Activated T-helper 1 cell treated with anti-CD3 and anti-CD28 coated beads, Interleukin-12 subunit alpha, Interleukin-12 subunit beta, Interleukin-2, Interleukin-4 antibody, amounts not matched to agents 30 ng/mL and 10 ng/mL and 1 ng/mL, durations not matched to agents 14 hours and 24 hours and 36 hours (primary cell): ENCODE results near the gene TRAF3. TPM values are rescaled to one million over a fixed set of nuclear protein-coding genes. Genes with fewer than 3 reads are reported as not detected.

Experiments
- DNase-seq: peaks from one replicate; pipeline ENCODE4 v3.0.0; 2021; ENCODE audit warnings: low spot score
- H3K27ac Mint-ChIP-seq: one replicate; pipeline ENCODE4 v1.8.0; 2021; ENCODE audit warnings: mild to moderate bottlenecking, mixed read lengths
- H3K27me3 Mint-ChIP-seq: one replicate; pipeline ENCODE4 v1.8.0; 2022; ENCODE audit warnings: mild to moderate bottlenecking, moderate library complexity, mixed read lengths; ENCODE audit not compliant: insufficient read depth
- H3K36me3 Mint-ChIP-seq: one replicate; pipeline ENCODE4 v1.8.0; 2021; ENCODE audit warnings: low read depth, mixed read lengths
- H3K4me1 Mint-ChIP-seq: one replicate; pipeline ENCODE4 v1.8.0; 2021; ENCODE audit warnings: low read depth, mixed read lengths
- H3K4me3 Mint-ChIP-seq: one replicate; pipeline ENCODE4 v1.8.0; 2021; ENCODE audit warnings: mild to moderate bottlenecking, moderate library complexity, mixed read lengths
- H3K9me3 Mint-ChIP-seq: one replicate; pipeline ENCODE4 v1.8.0; 2021; ENCODE audit warnings: mixed read lengths
- intact Hi-C: fragments of 100-400 bp; cut with micrococcal nuclease; formaldehyde crosslinking; loops from one replicate; pipeline ENCODE4 v1.15.1; 2024
- total RNA-seq: library from RNA; stranded (reverse); gene quantifications from 2 replicates; pipeline ENCODE4 v1.2.3, GENCODE V29; 2022

TRAF3 gene, protein sequence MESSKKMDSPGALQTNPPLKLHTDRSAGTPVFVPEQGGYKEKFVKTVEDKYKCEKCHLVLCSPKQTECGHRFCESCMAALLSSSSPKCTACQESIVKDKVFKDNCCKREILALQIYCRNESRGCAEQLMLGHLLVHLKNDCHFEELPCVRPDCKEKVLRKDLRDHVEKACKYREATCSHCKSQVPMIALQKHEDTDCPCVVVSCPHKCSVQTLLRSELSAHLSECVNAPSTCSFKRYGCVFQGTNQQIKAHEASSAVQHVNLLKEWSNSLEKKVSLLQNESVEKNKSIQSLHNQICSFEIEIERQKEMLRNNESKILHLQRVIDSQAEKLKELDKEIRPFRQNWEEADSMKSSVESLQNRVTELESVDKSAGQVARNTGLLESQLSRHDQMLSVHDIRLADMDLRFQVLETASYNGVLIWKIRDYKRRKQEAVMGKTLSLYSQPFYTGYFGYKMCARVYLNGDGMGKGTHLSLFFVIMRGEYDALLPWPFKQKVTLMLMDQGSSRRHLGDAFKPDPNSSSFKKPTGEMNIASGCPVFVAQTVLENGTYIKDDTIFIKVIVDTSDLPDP
- 69.2 and 73.1 TPM in 2 replicates for total RNA-seq

DNA sequence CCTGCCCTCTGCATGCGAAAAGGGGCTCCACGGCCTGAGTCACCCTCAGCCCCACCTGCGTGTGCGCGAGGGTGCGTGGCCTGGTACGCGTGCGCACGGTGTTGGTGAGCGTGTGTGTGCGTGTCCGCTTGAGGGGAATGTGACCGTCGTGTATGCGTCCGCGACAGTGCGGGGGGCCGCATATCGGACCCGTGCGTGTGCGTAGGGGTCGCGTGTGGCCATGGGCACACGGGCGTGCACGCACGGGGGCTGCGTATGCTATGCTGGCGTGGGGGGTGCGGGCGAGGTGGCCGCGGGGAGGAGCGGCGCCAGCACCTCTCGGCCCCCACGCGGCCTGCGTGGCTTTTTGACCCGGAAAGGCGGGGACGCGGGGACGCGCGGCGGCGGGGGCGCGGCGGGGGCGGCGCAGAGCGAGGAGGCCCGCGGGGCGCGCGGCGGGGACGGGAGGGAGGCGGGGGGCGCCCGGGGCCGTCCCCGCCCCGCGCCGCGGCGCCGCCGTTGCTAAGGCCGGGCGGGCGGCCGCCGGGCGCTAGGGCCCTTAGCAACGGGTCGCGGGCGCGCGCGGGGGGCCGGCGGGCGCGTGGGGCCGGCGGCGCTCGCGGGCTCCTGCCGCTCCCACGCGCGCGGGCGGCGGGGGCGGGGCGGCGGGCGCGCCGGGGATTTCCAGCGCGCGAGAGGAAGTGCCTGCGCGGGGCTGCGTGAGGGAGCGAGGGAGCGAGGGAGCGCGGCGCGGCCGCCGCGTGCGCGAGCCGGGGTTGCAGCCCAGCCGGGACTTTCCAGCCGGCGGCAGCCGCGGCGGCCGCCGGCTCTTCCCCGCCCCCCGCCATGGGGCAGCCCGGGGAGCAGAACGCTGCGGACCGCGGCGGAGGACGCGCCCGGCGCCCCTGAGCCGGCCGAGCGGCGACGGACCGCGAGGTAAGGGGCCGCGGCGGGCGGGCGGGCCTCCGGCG lies at the start of gene TRAF3:
TSS of gene TRAF3 (plus strand) at position 689 of the 950 bp plus-strand sequence. CDS start 92,753 bp downstream, outside the sequence.
- peaks cover 27% of the 10 kb centered on the region for H3K36me3 Mint-ChIP-seq
- H3K4me1 Mint-ChIP-seq: peaks cover 58% of the 10 kb centered on the region
- H3K27me3 Mint-ChIP-seq: no peaks in the 10 kb centered on the region
- H3K9me3 Mint-ChIP-seq: no peaks in the 10 kb centered on the region
- intact Hi-C loops: loop anchor here (10.0 kb wide), 1 partner anchor 252 kb away; no protein-coding TSS in a partner anchor
- H3K27ac Mint-ChIP-seq: peak within 1 kb of the TSS; percentile 91
- DNase-seq: peak; percentile 86
- H3K4me3 Mint-ChIP-seq: peak within 1 kb of the TSS; percentile 91

DNA sequence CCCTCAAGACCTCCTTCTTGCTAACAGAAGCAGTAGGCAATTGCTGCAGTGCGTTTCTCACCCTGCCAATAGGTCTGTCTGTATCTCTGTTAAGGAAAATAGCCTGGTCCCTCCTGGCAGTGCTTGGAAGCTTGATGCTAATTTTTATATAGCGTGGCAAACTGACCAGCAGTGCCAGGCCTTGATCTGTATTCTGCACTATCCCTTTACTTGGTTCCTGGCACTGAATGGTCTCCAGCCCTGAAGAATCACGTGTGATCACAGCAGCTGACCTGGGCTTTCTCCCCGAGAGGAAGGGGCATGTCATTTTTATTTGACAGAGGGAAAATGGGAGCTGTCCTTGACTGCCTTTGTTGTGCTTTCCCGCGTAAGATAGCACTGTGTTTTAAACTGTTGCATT lies 48.7 kb upstream of the TRAF3 start:
- Mint-ChIP-seq H3K27ac (no peak overlapping the region), H3K9me3 (no peaks in the 10 kb centered on the region), H3K4me1 (no peaks in the 10 kb centered on the region), H3K27me3 (no peaks in the 10 kb centered on the region), H3K36me3 (peaks cover 32% of the 10 kb centered on the region), H3K4me3 (no peak overlapping the region)
- no peak for DNase-seq
- intact Hi-C loops: no loop called here

DNA sequence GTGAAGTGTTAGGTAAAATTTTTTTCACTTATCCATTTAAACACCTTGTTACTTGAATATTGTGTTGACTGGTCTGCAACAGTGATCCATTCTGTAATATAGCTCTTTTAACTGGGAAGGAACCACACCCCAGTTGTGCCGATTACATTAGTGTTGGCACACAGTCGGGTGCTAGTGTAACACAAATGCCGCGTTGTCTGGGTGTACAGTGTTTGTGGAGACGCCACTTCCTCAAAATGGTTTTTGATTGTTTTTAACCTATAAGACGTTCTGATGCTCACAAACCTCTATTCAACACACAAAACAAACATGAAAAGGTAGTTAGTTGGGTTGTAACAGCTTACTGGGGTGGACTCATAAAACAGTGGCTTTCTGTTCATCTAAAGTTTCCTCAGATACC lies 48.0 kb upstream of the TRAF3 start:
- H3K27me3 Mint-ChIP-seq: no peaks in the 10 kb centered on the region
- intact Hi-C loops: no loop called here
- H3K27ac Mint-ChIP-seq: no peak overlapping the region
- H3K4me3 Mint-ChIP-seq: no peak overlapping the region
- H3K36me3 Mint-ChIP-seq: peaks cover 26% of the 10 kb centered on the region
- H3K4me1 Mint-ChIP-seq: no peaks in the 10 kb centered on the region
- no peaks in the 10 kb centered on the region for H3K9me3 Mint-ChIP-seq
- DNase-seq: no peak

DNA sequence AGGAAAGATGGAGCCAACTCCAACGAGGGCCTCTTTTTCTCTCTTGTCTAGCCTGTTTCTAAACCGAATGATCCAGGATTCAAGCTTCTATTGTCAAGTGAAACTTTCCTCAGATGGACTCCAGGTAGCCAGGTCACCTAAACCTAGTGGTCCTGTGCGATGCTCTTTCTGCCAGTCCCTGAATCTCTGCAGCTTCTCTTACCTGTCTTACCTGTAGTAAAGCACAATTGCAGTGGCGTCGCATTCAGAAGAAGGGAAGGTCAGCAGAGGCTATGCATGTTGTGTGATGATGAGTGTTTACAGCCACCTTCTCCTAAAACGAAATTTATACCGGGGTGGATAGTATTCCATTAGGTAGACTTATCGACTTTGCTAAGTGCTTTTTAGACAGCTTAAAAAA lies 47.4 kb upstream of the TRAF3 start:
- H3K4me1 Mint-ChIP-seq: no peaks in the 10 kb centered on the region
- DNase-seq: no peak
- no peaks in the 10 kb centered on the region for H3K27me3 Mint-ChIP-seq
- H3K9me3 Mint-ChIP-seq: no peaks in the 10 kb centered on the region
- H3K4me3 Mint-ChIP-seq: no peak overlapping the region
- H3K36me3 Mint-ChIP-seq: peaks cover 23% of the 10 kb centered on the region
- no peak overlapping the region for H3K27ac Mint-ChIP-seq
- intact Hi-C loops: no loop called here

DNA sequence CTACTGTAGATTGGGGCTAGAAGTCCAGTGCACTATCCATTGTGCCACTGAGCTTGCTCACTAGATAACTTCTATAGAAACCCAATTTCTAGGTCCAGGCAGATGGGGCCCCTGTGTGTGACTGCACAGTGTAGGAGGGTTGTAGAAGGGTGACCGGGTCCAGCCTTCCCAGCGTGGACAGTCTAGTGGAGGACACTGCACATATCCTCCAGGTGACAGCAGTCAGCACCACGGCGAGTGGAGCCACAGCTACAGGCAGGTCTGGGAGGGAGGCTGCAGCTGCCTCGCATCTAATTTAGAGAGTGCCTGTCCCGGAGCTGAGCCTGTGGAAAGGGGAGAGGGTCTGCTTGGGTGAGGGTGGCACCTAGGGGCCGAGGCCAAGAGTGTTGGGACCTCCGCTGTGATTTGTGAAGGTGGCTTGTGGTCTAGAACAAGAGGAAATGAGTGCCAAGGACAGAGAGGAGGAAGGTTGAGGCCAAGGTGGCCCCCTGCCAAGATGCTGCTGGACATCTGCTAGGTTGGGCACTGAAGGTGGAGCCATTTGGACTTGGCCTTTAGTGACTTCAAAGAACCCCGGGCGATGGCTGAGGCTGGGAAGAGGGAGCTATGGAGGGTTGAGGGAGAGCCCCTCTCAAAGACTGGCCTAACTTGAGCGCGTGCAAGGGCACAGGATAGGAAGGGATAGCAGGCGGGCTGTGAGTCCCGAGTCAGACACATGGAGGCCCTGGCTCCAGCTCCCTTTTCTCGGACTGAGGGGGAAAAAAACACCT lies 46.0 kb upstream of the TRAF3 start:
- intact Hi-C loops: no loop called here
- Mint-ChIP-seq H3K27ac (no peak overlapping the region), H3K27me3 (no peaks in the 10 kb centered on the region), H3K36me3 (peaks cover 13% of the 10 kb centered on the region), H3K9me3 (no peaks in the 10 kb centered on the region), H3K4me1 (no peaks in the 10 kb centered on the region), H3K4me3 (no peak overlapping the region)
- no peak for DNase-seq

DNA sequence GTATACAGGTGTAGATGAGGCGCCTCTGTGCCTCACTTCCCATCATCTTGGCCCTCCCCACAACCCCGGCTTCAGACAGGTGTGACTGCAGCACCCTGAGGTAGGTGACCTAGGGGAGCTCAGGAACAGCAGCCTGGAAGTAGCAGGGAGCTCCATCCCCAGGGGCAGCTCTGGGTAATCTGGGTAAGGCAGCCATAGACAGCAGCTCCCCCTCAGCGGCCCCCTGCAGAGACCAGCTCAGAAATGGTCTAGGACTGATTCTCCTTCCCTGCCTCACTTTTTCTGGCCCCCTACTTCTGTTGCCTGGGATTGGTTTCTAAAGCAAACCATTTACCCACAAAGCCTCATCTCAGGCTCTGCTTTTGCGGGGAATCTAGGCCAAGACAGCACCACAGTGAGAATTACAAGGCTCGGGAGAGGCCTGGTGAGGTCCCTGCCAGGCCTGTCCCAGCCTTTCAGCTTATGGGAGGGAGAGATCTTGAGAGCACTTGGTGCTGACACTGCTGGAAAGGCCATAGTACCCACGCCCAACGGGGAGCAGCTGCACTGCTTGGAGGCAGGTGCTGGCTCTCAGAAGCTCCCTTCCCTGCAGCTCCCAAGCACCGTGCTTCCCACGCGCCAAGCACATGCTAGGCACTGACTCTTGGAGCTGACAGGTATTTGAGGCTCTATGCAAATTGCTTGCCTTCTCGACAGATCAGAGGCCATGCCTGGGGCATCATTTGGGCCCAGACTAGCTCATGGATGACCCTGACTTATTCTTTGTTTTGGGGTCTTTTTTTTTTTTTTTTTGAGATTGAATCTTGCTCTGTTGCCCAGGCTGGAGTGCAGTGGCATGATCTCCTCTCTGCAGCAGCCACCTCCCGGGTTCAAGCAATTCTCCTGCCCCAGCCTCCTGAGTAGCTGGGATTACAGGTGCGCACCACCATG lies 45.1 kb upstream of the TRAF3 start:
- no peak for DNase-seq
- intact Hi-C loops: no loop called here
- Mint-ChIP-seq H3K36me3 (peaks cover 7% of the 10 kb centered on the region), H3K27ac (no peak overlapping the region), H3K27me3 (no peaks in the 10 kb centered on the region), H3K9me3 (no peaks in the 10 kb centered on the region), H3K4me1 (no peaks in the 10 kb centered on the region), H3K4me3 (no peak overlapping the region)

DNA sequence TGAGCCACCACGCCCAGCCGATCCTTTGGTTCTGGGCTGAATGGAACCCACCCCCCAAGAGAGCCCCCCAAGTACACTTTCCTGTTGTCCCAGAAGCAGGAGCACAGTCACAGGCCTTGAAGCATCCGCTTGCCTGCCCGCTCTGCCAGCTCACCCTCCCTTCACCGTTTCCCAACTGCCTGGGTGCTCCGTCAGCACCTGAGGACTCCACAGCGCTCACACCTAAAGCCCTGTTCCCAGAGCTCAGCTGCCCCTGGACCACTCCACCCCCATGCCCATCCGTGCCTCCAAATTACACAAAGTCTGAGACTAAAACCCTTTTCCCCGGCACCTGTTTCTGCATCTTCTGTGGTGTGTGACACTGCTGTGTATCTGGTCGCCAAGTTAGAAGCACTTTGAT lies 44.3 kb upstream of the TRAF3 start:
- intact Hi-C loops: no loop called here
- H3K4me3 Mint-ChIP-seq: no peak overlapping the region
- no peak overlapping the region for H3K27ac Mint-ChIP-seq
- DNase-seq: no peak
- H3K36me3 Mint-ChIP-seq: peaks cover 4% of the 10 kb centered on the region
- no peaks in the 10 kb centered on the region for H3K9me3 Mint-ChIP-seq
- no peaks in the 10 kb centered on the region for H3K4me1 Mint-ChIP-seq
- no peaks in the 10 kb centered on the region for H3K27me3 Mint-ChIP-seq

DNA sequence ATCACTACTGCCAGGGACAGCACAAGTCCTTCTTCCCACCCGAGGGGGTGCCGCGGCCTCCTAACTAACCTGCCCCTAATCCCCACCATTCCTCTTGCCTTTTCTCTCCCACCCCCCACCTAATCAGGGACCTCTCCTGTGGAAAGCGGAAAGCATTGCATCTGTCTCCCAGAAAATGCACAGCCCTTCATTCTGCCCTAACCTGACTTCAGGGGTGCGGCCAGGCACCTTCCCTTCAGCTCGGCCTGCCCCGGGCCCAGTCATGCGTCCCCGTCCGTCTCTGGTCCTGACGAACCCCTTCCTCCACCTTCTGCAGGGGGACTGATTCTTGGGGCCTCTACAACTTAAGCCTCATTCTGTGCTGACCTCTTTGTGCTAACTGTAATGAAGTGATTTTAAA lies 43.9 kb upstream of the TRAF3 start:
- H3K9me3 Mint-ChIP-seq: no peaks in the 10 kb centered on the region
- H3K36me3 Mint-ChIP-seq: peaks cover 4% of the 10 kb centered on the region
- H3K27me3 Mint-ChIP-seq: no peaks in the 10 kb centered on the region
- H3K4me1 Mint-ChIP-seq: no peaks in the 10 kb centered on the region
- intact Hi-C loops: no loop called here
- DNase-seq: no peak
- H3K27ac Mint-ChIP-seq: no peak overlapping the region
- no peak overlapping the region for H3K4me3 Mint-ChIP-seq

DNA sequence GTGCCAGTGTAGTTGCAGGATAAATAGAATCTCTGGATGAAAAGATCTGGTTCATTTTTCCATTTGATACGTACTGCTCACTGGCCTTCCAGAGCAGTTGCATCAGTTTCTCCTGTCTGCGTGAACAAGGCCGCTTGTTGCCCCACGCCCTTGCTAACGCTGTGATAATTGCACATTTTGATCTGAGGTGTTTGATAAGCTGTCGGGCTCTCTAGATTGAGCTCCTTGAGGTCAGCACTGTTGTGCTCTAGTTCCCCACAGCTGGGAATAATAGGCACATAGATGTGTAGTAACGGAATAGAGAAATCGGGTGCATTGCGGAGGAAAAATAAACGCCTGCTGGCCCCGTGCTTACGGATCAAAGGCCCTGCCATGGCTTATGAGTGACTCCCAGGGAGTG lies 42.8 kb upstream of the TRAF3 start:
- no peaks in the 10 kb centered on the region for H3K9me3 Mint-ChIP-seq
- no peaks in the 10 kb centered on the region for H3K36me3 Mint-ChIP-seq
- no peak overlapping the region for H3K4me3 Mint-ChIP-seq
- no peak for DNase-seq
- intact Hi-C loops: no loop called here
- no peak overlapping the region for H3K27ac Mint-ChIP-seq
- no peaks in the 10 kb centered on the region for H3K4me1 Mint-ChIP-seq
- H3K27me3 Mint-ChIP-seq: no peaks in the 10 kb centered on the region

DNA sequence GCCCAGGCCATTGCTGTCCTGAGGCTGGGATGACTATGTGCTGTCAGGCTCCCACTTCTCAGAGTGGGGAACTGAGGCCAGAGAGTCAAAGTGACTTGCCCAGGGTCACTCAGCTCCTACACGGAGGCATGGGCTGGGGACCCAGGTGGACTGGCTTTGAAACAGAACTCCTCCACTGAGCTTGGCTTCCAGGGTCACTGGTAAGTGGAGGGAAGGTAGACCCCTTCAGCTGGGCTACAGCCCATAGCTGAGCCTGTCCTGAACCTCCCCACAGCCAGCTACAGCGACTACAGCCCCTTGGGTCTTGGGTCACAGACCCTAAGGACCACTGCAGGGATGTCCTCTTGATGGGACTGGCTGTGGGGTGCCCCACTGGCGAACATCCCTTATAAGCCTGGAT lies 40.3 kb upstream of the TRAF3 start:
- Mint-ChIP-seq H3K27me3 (no peaks in the 10 kb centered on the region), H3K36me3 (no peaks in the 10 kb centered on the region), H3K9me3 (no peaks in the 10 kb centered on the region), H3K27ac (no peak overlapping the region), H3K4me3 (no peak overlapping the region), H3K4me1 (no peaks in the 10 kb centered on the region)
- intact Hi-C loops: no loop called here
- no peak for DNase-seq

DNA sequence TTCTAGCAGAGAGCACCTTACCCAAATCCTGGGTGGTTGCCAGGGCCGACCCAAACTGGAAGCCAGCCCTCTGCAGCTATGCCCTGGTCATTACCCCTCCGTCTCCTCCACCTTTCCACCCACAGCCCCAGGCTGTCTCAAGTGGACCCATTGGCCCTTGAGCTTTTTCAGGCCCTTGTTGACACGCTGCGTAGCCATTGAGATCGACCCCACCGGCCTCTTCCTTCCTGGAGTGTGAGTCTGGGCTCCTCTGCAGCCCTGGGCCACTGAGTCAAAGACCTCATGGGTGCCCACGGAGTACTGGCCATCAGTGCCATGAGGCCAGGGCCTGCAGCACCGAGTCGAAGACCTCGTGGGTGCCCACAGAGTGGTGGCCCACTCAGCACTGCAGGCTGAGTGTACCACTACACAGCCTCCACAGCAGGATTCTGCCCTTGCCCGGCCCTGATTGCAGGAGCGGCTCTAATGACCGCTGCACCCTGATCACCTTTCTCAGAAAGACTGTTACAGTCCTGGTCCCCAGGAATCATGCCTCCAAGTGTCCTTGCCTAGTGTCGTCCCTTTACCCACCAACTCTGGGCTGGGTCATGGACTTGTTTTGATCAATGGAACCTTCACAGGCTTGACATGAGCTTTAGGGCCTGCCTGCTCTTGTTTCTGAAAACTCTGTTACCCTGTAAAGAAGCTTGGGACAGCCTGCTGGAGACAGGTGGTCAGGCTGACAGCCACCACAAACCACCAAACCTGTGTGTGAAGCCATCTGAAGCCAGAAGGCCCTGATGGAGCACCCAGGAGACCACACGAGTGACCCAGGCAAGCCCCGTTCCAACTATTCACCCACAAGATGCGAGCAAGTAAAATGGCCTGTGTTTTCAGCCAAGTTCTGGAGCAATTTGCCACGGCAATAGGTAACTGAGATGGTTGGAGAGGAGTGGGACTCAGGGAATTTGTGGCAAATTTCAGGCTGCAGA lies 39.6 kb upstream of the TRAF3 start:
- Mint-ChIP-seq H3K4me3 (no peak overlapping the region), H3K4me1 (no peaks in the 10 kb centered on the region), H3K27ac (no peak overlapping the region), H3K9me3 (no peaks in the 10 kb centered on the region), H3K36me3 (no peaks in the 10 kb centered on the region), H3K27me3 (no peaks in the 10 kb centered on the region)
- no peak for DNase-seq
- intact Hi-C loops: no loop called here
